ENCODE data around the gene TTLL11. TPM values are rescaled to one million over a fixed set of nuclear protein-coding genes. Genes with fewer than 3 reads are reported as not detected.

TTLL11 gene
- total and polyA plus RNA-seq, 7 experiments from 2014 or later = 3.0 to 8.6 (median 4.4) TPM

GRCh38 chr9:122129969-122130368, 36.9 kb upstream of the TTLL11 start:
- CTCF ChIA-PET = no interaction called here
- Mint-ChIP-seq H3K27ac (peak overlapping the region in 1 of 9 donors; percentile 62), H3K9me3 (no peaks in the 10 kb centered on the region), H3K27me3 (peaks cover 11 to 38% (median 19%) of the 10 kb centered on the region in 5 donors), H3K4me3 (no peak overlapping the region), H3K36me3 (no peaks in the 10 kb centered on the region), H3K4me1 (peaks cover 11 to 17% (median 15%) of the 10 kb centered on the region in 7 donors)
- Histone ChIP-seq H3K4me3 (ENCODE audit: low read length) (no peak overlapping the region), H3K27me3 (ENCODE audit: control insufficient read depth in 2 of 2, insufficient read depth in 2 of 2, low read length in 2 of 2) (no peaks in the 10 kb centered on the region), H3K36me3 (ENCODE audit: control insufficient read depth in 2 of 3, insufficient read depth in 3 of 3, low read length in 3 of 3) (no peaks in the 10 kb centered on the region), H3K4me1 (ENCODE audit: control insufficient read depth in 2 of 2, insufficient read depth in 2 of 2, low read length in 2 of 2) (no peaks in the 10 kb centered on the region), H3K27ac (ENCODE audit: low read depth, low read length) (no peak overlapping the region), H3K9me3 (ENCODE audit: control insufficient read depth in 2 of 3, low read length in 3 of 3) (no peaks in the 10 kb centered on the region)
- DNase-seq (no peak), ATAC-seq (no peak)
- intact Hi-C loops (cut with micrococcal nuclease) = loop anchor here in 1 of 2 donors (10.0 kb wide), 2 partner anchors 135 to 1385 kb away; partner anchors contain the start of genes MRRF and RBM18
- POLR2A ChIA-PET = no interaction called here

DNA sequence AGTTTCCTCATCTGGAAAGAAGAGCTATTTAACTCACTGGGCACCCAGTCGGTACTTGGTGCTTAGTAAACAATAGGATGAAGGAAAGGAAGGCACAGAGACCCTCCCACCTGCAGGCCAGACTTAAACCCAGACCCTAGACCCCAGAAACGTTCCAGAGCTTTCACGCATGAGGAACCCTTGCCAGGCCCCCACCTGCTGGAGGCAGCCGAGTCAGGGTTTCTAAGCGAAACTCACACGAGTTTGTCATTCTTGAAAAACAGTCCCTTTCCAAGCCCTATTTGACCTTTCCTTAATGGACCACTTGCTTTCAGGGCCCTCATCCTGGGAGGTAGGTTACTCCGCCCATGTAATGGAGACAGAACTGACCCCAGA, 35.8 kb upstream of the TTLL11 start:
- no peaks in the 10 kb centered on the region for H3K36me3 Mint-ChIP-seq
- Histone ChIP-seq H3K9me3 (ENCODE audit: control insufficient read depth in 2 of 3, low read length in 3 of 3) (no peaks in the 10 kb centered on the region), H3K4me1 (ENCODE audit: control insufficient read depth in 2 of 2, insufficient read depth in 2 of 2, low read length in 2 of 2) (no peaks in the 10 kb centered on the region), H3K27me3 (ENCODE audit: control insufficient read depth in 2 of 2, insufficient read depth in 2 of 2, low read length in 2 of 2) (no peaks in the 10 kb centered on the region), H3K27ac (ENCODE audit: low read depth, low read length) (no peak overlapping the region), H3K36me3 (ENCODE audit: control insufficient read depth in 2 of 3, insufficient read depth in 3 of 3, low read length in 3 of 3) (no peaks in the 10 kb centered on the region), H3K4me3 (ENCODE audit: low read length) (no peak overlapping the region)
- peak overlapping the region in 2 of 9 donors; percentile 49 to 62 for H3K27ac Mint-ChIP-seq
- H3K27me3 Mint-ChIP-seq = peaks cover 11 to 46% (median 27%) of the 10 kb centered on the region in 5 donors
- peaks cover 11 to 17% (median 15%) of the 10 kb centered on the region in 7 donors for H3K4me1 Mint-ChIP-seq
- H3K4me3 Mint-ChIP-seq = no peak overlapping the region
- no peaks in the 10 kb centered on the region for H3K9me3 Mint-ChIP-seq
- CTCF ChIA-PET = no interaction called here
- POLR2A ChIA-PET = no interaction called here
- intact Hi-C loops (cut with micrococcal nuclease) = loop anchor here in 1 of 2 donors (10.0 kb wide), 2 partner anchors 136 to 1384 kb away; partner anchors contain the start of genes MRRF and RBM18
- ATAC-seq (no peak), DNase-seq (no peak)

DNA sequence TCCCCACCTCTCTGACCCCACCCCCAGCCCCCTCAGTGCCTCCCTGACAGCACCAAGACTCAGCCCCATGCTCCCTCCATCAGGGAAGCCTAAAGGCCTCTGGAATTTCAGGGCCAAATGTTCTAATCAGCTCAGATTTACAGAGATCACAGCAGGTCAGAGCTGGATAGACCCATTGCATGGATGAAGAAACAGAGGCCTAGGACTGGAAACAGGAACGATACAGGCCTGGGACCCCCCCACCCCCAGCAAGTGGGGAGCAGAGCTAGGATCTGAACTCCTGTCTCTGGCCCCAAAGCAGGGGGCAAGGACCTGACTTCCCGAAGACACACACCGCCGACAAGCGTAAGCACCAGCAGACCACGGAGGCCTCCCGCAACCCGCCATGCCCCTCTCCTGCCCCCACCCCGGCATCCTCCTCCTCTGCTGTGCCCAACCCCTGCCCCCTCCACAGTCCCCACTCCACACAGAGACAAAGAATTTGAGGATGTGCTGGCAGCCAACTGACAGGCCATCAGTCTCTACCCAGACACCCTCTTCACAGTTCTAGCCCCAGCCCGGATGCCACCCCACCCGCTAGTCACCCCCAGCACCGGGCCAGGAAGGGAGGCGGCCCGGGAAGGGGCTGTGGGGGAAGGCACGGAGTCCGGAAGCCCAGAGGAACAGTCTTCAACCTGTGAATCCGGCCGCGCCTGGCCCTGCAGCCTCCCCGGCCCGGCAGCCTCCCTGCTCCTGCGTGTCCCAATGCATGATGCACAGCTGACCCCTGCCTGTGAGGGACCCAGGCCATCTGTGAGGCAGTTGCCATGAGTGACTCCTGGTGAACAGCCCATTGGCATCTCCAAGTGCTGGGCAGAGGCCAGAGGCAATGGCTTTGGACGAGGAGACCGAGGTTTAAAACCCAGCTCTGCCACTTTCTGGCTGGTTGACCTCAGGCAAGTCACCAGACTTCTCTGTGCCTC, 35.2 kb upstream of the TTLL11 start:
- ChIA-PET CTCF (no interaction called here), POLR2A (no interaction called here)
- Mint-ChIP-seq H3K36me3 (no peaks in the 10 kb centered on the region), H3K27ac (peak overlapping the region in 1 of 9 donors; percentile 63), H3K27me3 (peaks cover 11 to 46% (median 27%) of the 10 kb centered on the region in 5 donors), H3K9me3 (no peaks in the 10 kb centered on the region), H3K4me3 (peak overlapping the region in 2 of 10 donors; percentile 29 to 32), H3K4me1 (peaks cover 11 to 17% (median 16%) of the 10 kb centered on the region in 7 donors)
- Histone ChIP-seq H3K9me3 (ENCODE audit: control insufficient read depth in 2 of 3, low read length in 3 of 3) (no peaks in the 10 kb centered on the region), H3K36me3 (ENCODE audit: control insufficient read depth in 2 of 3, insufficient read depth in 3 of 3, low read length in 3 of 3) (no peaks in the 10 kb centered on the region), H3K4me1 (ENCODE audit: control insufficient read depth in 2 of 2, insufficient read depth in 2 of 2, low read length in 2 of 2) (no peaks in the 10 kb centered on the region), H3K4me3 (ENCODE audit: low read length) (no peak overlapping the region), H3K27ac (ENCODE audit: low read depth, low read length) (no peak overlapping the region), H3K27me3 (ENCODE audit: control insufficient read depth in 2 of 2, insufficient read depth in 2 of 2, low read length in 2 of 2) (no peaks in the 10 kb centered on the region)
- DNase-seq (peak in 1 of 9 donors; percentile 18), ATAC-seq (peak; percentile 33)
- intact Hi-C loops (cut with micrococcal nuclease) = loop anchor here in 1 of 2 donors (10.0 kb wide), 2 partner anchors 137 to 1383 kb away; partner anchors contain the start of genes MRRF and RBM18

GRCh38 chr9:122127396-122127798, 34.3 kb upstream of the TTLL11 start:
- ATAC-seq = no peak
- peak overlapping the region in 6 of 10 donors; percentile 23 to 80 (median 39) for H3K4me3 Mint-ChIP-seq
- peaks cover 14 to 21% (median 17%) of the 10 kb centered on the region in 7 donors for H3K4me1 Mint-ChIP-seq
- ChIA-PET POLR2A (interaction anchor here (0.6 kb wide), 1 partner anchor 23 kb away, joined by 4 read pairs; no protein-coding TSS in a partner anchor), CTCF (interaction anchor here (7.8 kb wide), 1 partner anchor 221 kb away, joined by 78 read pairs; no protein-coding TSS in a partner anchor)
- intact Hi-C loops (cut with micrococcal nuclease) = loop anchor here in 1 of 2 donors (10.0 kb wide), 2 partner anchors 137 to 1383 kb away; partner anchors contain the start of genes MRRF and RBM18
- Histone ChIP-seq H3K4me3 (ENCODE audit: low read length) (no peak overlapping the region), H3K27ac (ENCODE audit: low read depth, low read length) (no peak overlapping the region), H3K9me3 (ENCODE audit: control insufficient read depth in 2 of 3, low read length in 3 of 3) (no peaks in the 10 kb centered on the region), H3K36me3 (ENCODE audit: control insufficient read depth in 2 of 3, insufficient read depth in 3 of 3, low read length in 3 of 3) (no peaks in the 10 kb centered on the region), H3K27me3 (ENCODE audit: control insufficient read depth in 2 of 2, insufficient read depth in 2 of 2, low read length in 2 of 2) (no peaks in the 10 kb centered on the region), H3K4me1 (ENCODE audit: control insufficient read depth in 2 of 2, insufficient read depth in 2 of 2, low read length in 2 of 2) (no peaks in the 10 kb centered on the region)
- no peak for DNase-seq
- H3K9me3 Mint-ChIP-seq = no peaks in the 10 kb centered on the region
- peak overlapping the region in 1 of 9 donors; percentile 63 for H3K27ac Mint-ChIP-seq
- H3K27me3 Mint-ChIP-seq = peaks cover 11 to 48% (median 27%) of the 10 kb centered on the region in 5 donors
- no peaks in the 10 kb centered on the region for H3K36me3 Mint-ChIP-seq

GRCh38 chr9:122126331-122127261, 33.5 kb upstream of the TTLL11 start:
- no peaks in the 10 kb centered on the region for H3K27me3 ChIP-seq (ENCODE audit: control insufficient read depth in 2 of 2, insufficient read depth in 2 of 2, low read length in 2 of 2)
- H3K27me3 Mint-ChIP-seq = peaks cover 11 to 46% (median 27%) of the 10 kb centered on the region in 5 donors
- CTCF ChIA-PET = interaction anchor here (3.6 to 7.8 kb wide), 3 partner anchors 29 to 683 kb away, joined by 25 to 78 read pairs (median 59); no protein-coding TSS in a partner anchor
- no peak overlapping the region for H3K4me3 ChIP-seq (ENCODE audit: low read length)
- H3K36me3 ChIP-seq (ENCODE audit: control insufficient read depth in 2 of 3, insufficient read depth in 3 of 3, low read length in 3 of 3) = no peaks in the 10 kb centered on the region
- H3K4me1 ChIP-seq (ENCODE audit: control insufficient read depth in 2 of 2, insufficient read depth in 2 of 2, low read length in 2 of 2) = no peaks in the 10 kb centered on the region
- DNase-seq (peak in 1 of 9 donors; percentile 11), ATAC-seq (no peak)
- POLR2A ChIA-PET = interaction anchor here (0.6 kb wide), 1 partner anchor 22 kb away, joined by 4 read pairs; no protein-coding TSS in a partner anchor
- H3K4me3 Mint-ChIP-seq = peak overlapping the region; percentile 64 to 89 (median 78)
- no peaks in the 10 kb centered on the region for H3K9me3 ChIP-seq (ENCODE audit: control insufficient read depth in 2 of 3, low read length in 3 of 3)
- H3K27ac Mint-ChIP-seq = peak overlapping the region in 2 of 9 donors; percentile 43 to 73
- no peak overlapping the region for H3K27ac ChIP-seq (ENCODE audit: low read depth, low read length)
- no peaks in the 10 kb centered on the region for H3K36me3 Mint-ChIP-seq
- intact Hi-C loops (cut with micrococcal nuclease) = loop anchor here in 1 of 2 donors (10.0 kb wide), 2 partner anchors 138 to 1382 kb away; partner anchors contain the start of genes MRRF and RBM18
- peaks cover 14 to 21% (median 17%) of the 10 kb centered on the region in 7 donors for H3K4me1 Mint-ChIP-seq
- no peaks in the 10 kb centered on the region for H3K9me3 Mint-ChIP-seq

All from naive thymus-derived CD4-positive, alpha-beta T cell (primary cell).